ENCODE data around the gene GSTM5.
"Not testable (repeated sequence)": the region's sequence is repeated elsewhere in the genome, so short reads cannot be mapped to it uniquely, and the experiment has no call there.

The GSTM5 gene

DNA sequence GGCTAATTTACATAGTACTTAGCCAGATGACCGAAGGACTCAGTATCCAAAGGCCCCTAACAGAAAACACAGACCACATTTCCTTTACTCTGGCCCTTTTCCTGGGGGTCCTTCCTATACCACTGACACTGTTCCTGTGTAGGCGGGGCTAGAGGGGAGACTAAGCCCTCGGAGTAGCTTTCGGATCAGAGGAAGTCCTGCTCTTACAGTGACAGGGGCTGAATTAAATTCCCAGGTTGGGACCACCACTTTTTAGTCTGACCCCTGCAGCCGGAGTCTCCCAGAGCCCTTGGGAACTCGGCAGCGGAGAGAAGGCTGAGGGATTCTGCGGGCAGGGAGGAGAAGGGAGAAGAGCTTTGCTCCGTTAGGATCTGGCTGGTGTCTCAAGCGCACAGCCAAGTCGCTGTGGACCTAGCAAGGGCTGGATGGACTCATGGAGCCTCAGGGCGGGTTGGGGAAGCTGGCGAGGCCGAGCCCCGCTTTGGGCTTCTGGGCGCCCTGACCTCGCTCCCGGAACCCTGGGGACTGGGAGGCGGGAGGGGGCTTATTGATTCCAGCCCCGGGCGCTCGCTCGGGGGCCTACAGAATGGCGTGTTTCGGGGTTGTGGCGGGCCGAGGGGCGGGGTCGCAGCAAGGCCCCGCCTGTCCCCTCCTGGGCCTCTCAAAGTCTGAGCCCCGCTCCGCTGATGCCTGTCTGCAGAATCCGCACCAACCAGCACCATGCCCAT lies at the start of gene GSTM5:
TSS of gene GSTM5 (plus strand) at position 659 of the 728 bp plus-strand sequence. CDS start at position 721, 62 bp downstream.
- not testable (repeated sequence) for TF ChIP-seq RAD21 (IDR thresholded peaks at IDR 0.05; ENCODE audit: low read depth); MAX (IDR thresholded peaks at IDR 0.05); YY1 (IDR thresholded peaks at IDR 0.05; ENCODE audit: low read depth)

GRCh38 chr1:109664671-109665070 lies 47.4 kb upstream of the GSTM5 start:
- TF ChIP-seq RAD21 (IDR thresholded peaks at IDR 0.05; ENCODE audit: low read depth) (no peak), EP300 (IDR thresholded peaks at IDR 0.05; ENCODE audit: borderline replicate concordance) (no peak), TEAD4 (IDR thresholded peaks at IDR 0.05) (no peak), YY1 (IDR thresholded peaks at IDR 0.05; ENCODE audit: low read depth) (no peak), REST (IDR thresholded peaks at IDR 0.05; ENCODE audit: low read depth) (no peak)

GRCh38 chr1:109667452-109668122 lies 44.5 kb upstream of the GSTM5 start, which contains the start of gene GSTM2:
TSS of gene GSTM2 (plus strand) at chr1:109668057. CDS start at chr1:109668116, 59 bp downstream.
- TF ChIP-seq REST (IDR thresholded peaks at IDR 0.05; ENCODE audit: low read depth) (no peak), RAD21 (IDR thresholded peaks at IDR 0.05; ENCODE audit: low read depth) (no peak), TAF1 (IDR thresholded peaks at IDR 0.05; ENCODE audit: low read depth) (no peak), CEBPB (IDR thresholded peaks at IDR 0.05) (no peak), USF1 (IDR thresholded peaks at IDR 0.05) (no peak), TEAD4 (IDR thresholded peaks at IDR 0.05) (no peak), YY1 (IDR thresholded peaks at IDR 0.05; ENCODE audit: low read depth) (no peak)

- TF ChIP-seq MAX (IDR thresholded peaks at IDR 0.05): no peak
- no peak for TF ChIP-seq YY1 (IDR thresholded peaks at IDR 0.05; ENCODE audit: low read depth)
- no peak for TF ChIP-seq RAD21 (IDR thresholded peaks at IDR 0.05; ENCODE audit: low read depth)
- TF ChIP-seq FOXM1 (IDR thresholded peaks at IDR 0.05; ENCODE audit: borderline replicate concordance, low read depth): no peak
- no peak for TF ChIP-seq CEBPB (IDR thresholded peaks at IDR 0.05)
- no peak for TF ChIP-seq NFIC (IDR thresholded peaks at IDR 0.05)
- TF ChIP-seq ZBTB7A (IDR thresholded peaks at IDR 0.05; ENCODE audit: low read depth): no peak
- TF ChIP-seq TCF12 (IDR thresholded peaks at IDR 0.05; ENCODE audit: low read depth): no peak
- TF ChIP-seq REST (IDR thresholded peaks at IDR 0.05; ENCODE audit: low read depth): no peak
- no peak for TF ChIP-seq TAF1 (IDR thresholded peaks at IDR 0.05; ENCODE audit: low read depth)
- no peak for TF ChIP-seq USF1 (IDR thresholded peaks at IDR 0.05)
- TF ChIP-seq TEAD4 (IDR thresholded peaks at IDR 0.05): no peak
- no peak for TF ChIP-seq EP300 (IDR thresholded peaks at IDR 0.05; ENCODE audit: borderline replicate concordance)
Observed at GRCh38 chr1:109668123-109668775, 43.8 kb upstream of the GSTM5 start.

All from Ishikawa (cell line).